KMS-11 (cell line): ENCODE measurements around the gene ERGIC2.
"Not testable (repeated sequence)": the region's sequence is repeated elsewhere in the genome, so short reads cannot be mapped to it uniquely, and the experiment has no call there.

Experiments used
- H2AFZ ChIP-seq: fragments of 200-600 bp; sonication (generic); 2 replicates; pipeline ENCODE4 v1.6.1; 2016; ENCODE audit warnings: antibody characterized with exemption, mixed run types, low read depth
- H3K27ac ChIP-seq: fragments of 200-600 bp; sonication (generic); 2 replicates; pipeline ENCODE4 v1.6.1; 2016; ENCODE audit warnings: mild to moderate bottlenecking, mixed run types
- H3K27me3 ChIP-seq: fragments of 200-600 bp; sonication (generic); 2 replicates; pipeline ENCODE4 v1.6.1; 2017; ENCODE audit warnings: mild to moderate bottlenecking, low read depth, mixed run types, moderate library complexity; ENCODE audit not compliant: insufficient read depth
- H3K36me3 ChIP-seq: fragments of 200-600 bp; sonication (generic); 2 replicates; pipeline ENCODE4 v1.6.1; 2017; ENCODE audit warnings: mild to moderate bottlenecking, mixed run types; ENCODE audit not compliant: insufficient read depth
- H3K4me1 ChIP-seq: fragments of 200-600 bp; sonication (generic); 2 replicates; pipeline ENCODE4 v1.6.1; 2016; ENCODE audit warnings: mild to moderate bottlenecking, low read depth, mixed run types; ENCODE audit not compliant: poor library complexity, severe bottlenecking
- H3K4me2 ChIP-seq: fragments of 200-600 bp; sonication (generic); 2 replicates; pipeline ENCODE4 v1.7.0; 2016; ENCODE audit warnings: mild to moderate bottlenecking, mixed run types
- H3K4me3 ChIP-seq: fragments of 200-600 bp; sonication (generic); IDR thresholded peaks from 2 replicates; pipeline ENCODE4 v1.6.1; 2017; ENCODE audit warnings: low read depth, low read length, mixed read lengths; ENCODE audit not compliant: insufficient read depth
- H3K79me2 ChIP-seq: fragments of 200-600 bp; sonication (generic); 2 replicates; pipeline ENCODE4 v1.6.1; 2016; ENCODE audit warnings: low read depth, mixed run types; ENCODE audit not compliant: insufficient read depth
- H3K9ac ChIP-seq: fragments of 200-600 bp; sonication (generic); 2 replicates; pipeline ENCODE4 v1.6.1; 2016; ENCODE audit warnings: mild to moderate bottlenecking, mixed run types
- H4K20me1 ChIP-seq: fragments of 200-600 bp; sonication (generic); 2 replicates; pipeline ENCODE4 v1.6.1; 2016; ENCODE audit warnings: mild to moderate bottlenecking, mixed run types; ENCODE audit not compliant: insufficient read depth
- CTCF ChIP-seq: fragments of 200-600 bp; sonication (generic); conservative IDR thresholded peaks from 2 replicates; pipeline ENCODE4 v1.6.1; 2017; ENCODE audit warnings: low read depth, mild to moderate bottlenecking, antibody characterized with exemption, low read length, moderate library complexity, mixed read lengths

Gene ERGIC2

DNA sequence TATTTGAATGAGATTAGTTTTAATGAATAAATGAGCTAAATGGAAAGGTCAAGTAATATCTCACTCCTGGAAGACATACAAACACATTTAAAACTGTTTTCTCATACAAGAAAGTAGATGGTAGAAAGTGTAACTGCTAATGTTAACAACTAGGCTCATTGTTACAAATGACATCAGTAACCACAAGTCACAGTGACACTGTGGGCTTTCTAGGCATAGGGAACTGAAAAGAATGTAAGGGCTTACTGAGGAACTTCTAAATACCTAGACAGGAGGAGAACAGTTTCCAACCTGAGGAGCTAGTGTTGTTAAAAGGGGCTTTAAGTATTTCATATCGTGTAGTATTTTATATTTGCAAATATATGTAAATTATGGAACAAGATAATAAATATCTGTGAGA, 17.5 kb upstream of the ERGIC2 start:
- Histone ChIP-seq H3K79me2 (no peaks in the 10 kb centered on the region), H3K4me2 (no peak overlapping the region), H4K20me1 (no peaks in the 10 kb centered on the region), H3K9ac (no peak overlapping the region), H3K4me3 (no peak overlapping the region), H3K27ac (no peak overlapping the region), H3K27me3 (no peaks in the 10 kb centered on the region), H3K36me3 (no peaks in the 10 kb centered on the region), H3K4me1 (no peaks in the 10 kb centered on the region), H2AFZ (no peak overlapping the region)
- no peak for TF ChIP-seq CTCF

DNA sequence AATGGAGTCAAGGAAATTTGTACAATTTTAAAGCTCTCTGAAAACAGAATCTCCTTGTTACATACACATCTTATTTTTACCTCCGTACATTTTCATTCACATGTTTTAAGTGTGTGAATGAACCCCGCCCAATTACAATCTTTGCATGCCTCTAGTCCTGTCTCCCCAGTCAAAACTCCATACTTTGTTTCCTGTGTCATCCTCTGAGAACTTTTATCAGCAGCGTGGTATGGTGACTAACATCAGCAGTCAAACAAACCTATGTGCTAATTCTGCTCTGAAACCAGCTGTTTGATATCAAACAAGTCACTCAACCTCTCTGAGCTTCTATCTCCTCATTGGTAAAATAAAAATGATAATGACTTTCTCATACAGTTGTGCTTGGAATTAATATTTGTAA, 15.8 kb upstream of the ERGIC2 start:
- Histone ChIP-seq H3K4me2 (no peak overlapping the region), H3K27me3 (no peaks in the 10 kb centered on the region), H3K79me2 (no peaks in the 10 kb centered on the region), H4K20me1 (no peaks in the 10 kb centered on the region), H3K4me1 (no peaks in the 10 kb centered on the region), H3K4me3 (no peak overlapping the region), H3K27ac (no peak overlapping the region), H3K36me3 (no peaks in the 10 kb centered on the region), H2AFZ (no peak overlapping the region), H3K9ac (no peak overlapping the region)
- no peak for TF ChIP-seq CTCF

DNA sequence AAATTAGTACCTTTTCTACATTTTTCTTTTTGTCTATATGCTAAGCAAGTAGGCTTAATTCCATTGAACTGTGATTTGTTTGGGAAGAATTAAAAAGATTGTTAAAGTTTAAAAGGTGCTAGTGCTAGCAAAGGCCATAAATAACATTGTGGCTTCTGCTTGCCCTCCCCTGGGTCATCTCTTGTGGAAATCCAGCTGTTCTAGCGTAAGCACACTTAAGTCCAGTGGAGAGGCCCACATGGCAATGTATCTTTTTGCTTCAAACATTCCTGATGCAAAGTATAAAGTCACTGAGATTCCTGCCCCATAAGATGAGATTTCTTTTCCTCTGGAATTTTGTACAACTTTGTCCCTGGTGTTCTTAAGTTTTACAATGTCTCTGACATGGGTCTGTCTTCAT, 14.4 kb upstream of the ERGIC2 start:
- no peaks in the 10 kb centered on the region for H3K4me1 ChIP-seq

GRCh38 chr12:29390419-29390818, 9.4 kb upstream of the ERGIC2 start:
- H3K9ac ChIP-seq, H3K27me3 ChIP-seq, H3K79me2 ChIP-seq, H3K4me2 ChIP-seq, H3K4me3 ChIP-seq, H4K20me1 ChIP-seq, H2AFZ ChIP-seq, H3K4me1 ChIP-seq, H3K36me3 ChIP-seq, H3K27ac ChIP-seq: not testable (repeated sequence)

More for the DNA sequence above, 14.4 kb upstream of the ERGIC2 start:
- Histone ChIP-seq H3K36me3 (no peaks in the 10 kb centered on the region), H3K79me2 (no peaks in the 10 kb centered on the region), H3K9ac (no peak overlapping the region), H2AFZ (no peak overlapping the region), H3K27me3 (no peaks in the 10 kb centered on the region), H3K4me2 (no peak overlapping the region), H3K4me3 (no peak overlapping the region), H4K20me1 (no peaks in the 10 kb centered on the region), H3K27ac (no peak overlapping the region)
- no peak for TF ChIP-seq CTCF

- Histone ChIP-seq H3K9ac (no peak overlapping the region), H3K36me3 (no peaks in the 10 kb centered on the region), H3K27ac (no peak overlapping the region), H3K4me3 (no peak overlapping the region), H2AFZ (no peak overlapping the region), H3K79me2 (no peaks in the 10 kb centered on the region), H3K4me2 (no peak overlapping the region), H3K4me1 (no peaks in the 10 kb centered on the region), H4K20me1 (no peaks in the 10 kb centered on the region), H3K27me3 (no peaks in the 10 kb centered on the region)
- no peak for TF ChIP-seq CTCF
These were observed 8.4 kb upstream of the ERGIC2 start for GRCh38 chr12:29389295-29389919.

DNA sequence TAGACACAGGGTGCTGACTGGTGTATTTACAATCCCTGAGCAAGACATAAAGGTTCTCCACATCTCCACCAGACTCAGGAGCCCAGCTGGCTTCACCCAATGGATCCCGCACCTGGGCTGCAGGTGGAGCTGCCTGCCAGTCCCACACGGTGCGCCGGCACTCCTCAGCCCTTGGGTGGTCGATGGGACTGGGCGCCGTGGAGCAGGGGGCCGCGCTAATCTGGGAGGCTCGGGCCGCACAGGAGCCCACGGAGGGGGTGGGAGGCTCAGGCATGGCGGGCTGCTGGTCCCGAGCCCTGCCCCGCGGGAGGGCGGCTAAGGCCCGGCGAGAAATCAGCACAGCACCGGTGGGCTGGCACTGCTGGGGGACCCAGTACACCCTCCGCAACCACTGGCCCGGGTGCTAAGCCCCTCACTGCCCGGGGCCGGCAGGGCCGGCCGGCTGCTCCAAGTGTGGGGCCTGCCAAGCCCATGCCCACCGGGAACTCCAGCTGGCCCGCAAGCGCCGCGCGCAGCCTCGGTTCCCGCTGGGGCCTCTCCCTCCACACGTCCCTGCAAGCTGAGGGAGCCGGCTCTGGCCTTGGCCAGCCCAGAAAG, 5.2 kb upstream of the ERGIC2 start:
- not testable (repeated sequence) for H3K36me3 ChIP-seq, H3K27ac ChIP-seq, H3K9ac ChIP-seq, H3K4me1 ChIP-seq, H3K4me3 ChIP-seq, H3K4me2 ChIP-seq, H3K27me3 ChIP-seq, H3K79me2 ChIP-seq, H4K20me1 ChIP-seq, H2AFZ ChIP-seq

- H3K36me3 ChIP-seq, H3K27me3 ChIP-seq, H3K79me2 ChIP-seq, H3K4me3 ChIP-seq, H3K4me1 ChIP-seq, H3K9ac ChIP-seq, H3K4me2 ChIP-seq, H2AFZ ChIP-seq, H4K20me1 ChIP-seq, H3K27ac ChIP-seq: not testable (repeated sequence)
These were observed 4.2 kb upstream of the ERGIC2 start for GRCh38 chr12:29385194-29385593.
